ENCODE data around the gene CIBAR2.

CIBAR2 gene

DNA sequence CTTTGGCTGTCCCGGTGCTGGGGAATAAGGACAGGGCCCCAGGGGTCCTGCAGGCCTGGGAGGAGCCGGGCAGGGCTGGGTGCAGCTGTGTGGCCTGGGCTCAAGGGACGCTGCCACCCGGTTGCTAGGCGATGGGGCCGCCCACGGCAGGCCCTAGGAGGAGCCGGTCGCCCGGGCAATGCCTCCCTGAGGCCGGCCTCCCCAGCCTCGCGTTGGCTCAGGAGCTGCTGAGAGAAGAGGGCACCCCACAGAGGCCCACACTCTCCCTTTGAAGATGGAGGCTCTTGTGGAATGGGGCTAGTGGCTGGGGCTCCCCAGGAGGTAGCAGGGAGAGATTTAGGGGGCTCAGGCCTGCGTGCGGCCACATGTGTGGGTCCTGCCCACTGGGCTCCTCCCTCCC is at the start of gene CIBAR2:
TSS of gene CIBAR2 (minus strand) at position 109 of the 400 bp plus-strand sequence. CDS start 120 bp downstream, outside the sequence.
- in situ Hi-C loops (cut with MboI; ENCODE audit: low sequenced_read_pairs): no loop called here

- in situ Hi-C loops (cut with MboI; ENCODE audit: low sequenced_read_pairs): no loop called here
Measured at GRCh38 chr16:85159179-85159980, 47.1 kb upstream of the CIBAR2 start.

GRCh38 chr16:85158743-85159178 is 46.5 kb upstream of the CIBAR2 start:
- in situ Hi-C loops (cut with MboI; ENCODE audit: low sequenced_read_pairs): no loop called here

- in situ Hi-C loops (cut with MboI; ENCODE audit: low sequenced_read_pairs): no loop called here
Measured at GRCh38 chr16:85157813-85158742, 45.8 kb upstream of the CIBAR2 start.

DNA sequence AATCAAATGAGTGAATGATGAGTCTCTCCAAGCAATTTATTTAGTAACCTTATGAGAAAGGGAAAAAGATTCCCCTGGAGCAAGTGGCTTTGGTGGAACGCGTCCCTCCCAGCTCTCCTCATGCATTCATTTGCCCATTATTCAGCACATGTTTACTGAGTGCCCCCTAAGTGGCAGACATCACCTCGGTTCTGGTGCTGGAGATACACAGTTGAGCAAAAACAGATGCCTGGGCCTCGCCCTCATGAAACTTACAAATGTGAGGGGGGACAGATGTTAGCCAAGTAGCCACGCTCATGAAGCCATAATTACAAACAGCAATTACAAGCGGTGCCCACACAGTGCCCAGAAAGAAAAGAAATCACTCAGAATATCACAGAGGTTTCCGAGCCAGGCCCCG is 45.1 kb upstream of the CIBAR2 start:
- in situ Hi-C loops (cut with MboI; ENCODE audit: low sequenced_read_pairs): no loop called here

DNA sequence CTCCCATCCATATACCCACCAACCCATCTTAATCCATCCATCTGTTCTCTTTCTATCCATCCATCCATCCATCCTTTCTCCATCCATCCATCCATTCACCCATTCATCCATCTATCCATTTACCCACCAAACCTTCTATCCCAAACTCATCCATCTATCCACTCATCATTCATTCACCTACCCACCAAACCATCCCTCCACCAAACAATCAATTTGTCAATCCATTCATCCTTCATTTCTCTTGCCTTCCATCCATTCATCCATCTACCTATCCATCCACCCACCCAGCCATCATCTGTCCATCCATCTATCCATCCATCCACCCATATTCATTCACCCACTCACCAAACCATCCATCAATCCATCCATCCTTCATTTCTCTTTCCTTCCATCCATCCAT is 44.6 kb upstream of the CIBAR2 start:
- in situ Hi-C loops (cut with MboI; ENCODE audit: low sequenced_read_pairs): no loop called here

GRCh38 chr16:85156440-85156839 is 44.2 kb upstream of the CIBAR2 start:
- in situ Hi-C loops (cut with MboI; ENCODE audit: low sequenced_read_pairs): no loop called here

DNA sequence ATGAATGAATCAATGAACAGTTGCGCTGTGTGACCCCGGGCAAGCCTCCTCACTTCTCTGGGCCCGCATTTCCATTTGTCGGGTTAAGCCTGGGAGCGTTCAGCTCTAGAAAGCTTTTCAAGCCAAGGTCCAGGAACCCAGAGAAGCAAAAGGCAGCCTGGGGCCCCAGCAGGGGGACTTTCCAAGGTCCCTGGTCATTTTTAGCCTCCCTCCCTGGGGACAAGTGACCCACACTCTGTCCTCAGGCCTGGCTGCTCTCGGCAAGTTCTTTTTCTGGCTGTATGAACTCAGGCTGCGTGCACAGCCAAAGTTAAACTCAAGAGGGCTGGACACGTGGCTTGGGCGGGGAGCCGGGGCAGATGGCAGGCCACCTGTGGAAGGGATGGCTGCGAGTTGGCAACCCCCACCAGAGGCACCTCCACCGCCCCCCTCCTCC is 41.4 kb upstream of the CIBAR2 start:
- in situ Hi-C loops (cut with MboI; ENCODE audit: low sequenced_read_pairs): no loop called here

DNA sequence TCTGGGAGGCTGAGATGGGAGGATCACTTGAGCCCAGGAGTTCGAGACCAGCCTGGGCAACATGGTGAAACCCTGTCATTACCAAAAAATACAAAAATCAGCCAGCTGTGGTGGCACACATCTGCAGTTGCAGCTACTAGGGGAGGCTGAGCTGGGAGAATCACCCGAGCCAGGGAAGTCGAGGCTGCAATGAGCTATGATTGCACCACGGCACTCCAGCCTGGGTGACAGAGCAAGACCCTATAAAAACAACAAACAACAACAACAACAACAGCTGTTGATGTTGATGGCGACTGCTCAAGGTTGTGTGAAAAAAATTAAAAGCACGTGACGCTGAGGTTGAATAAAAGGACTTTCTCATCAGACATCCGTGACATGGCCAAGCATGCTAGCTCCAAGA is 40.8 kb upstream of the CIBAR2 start:
- in situ Hi-C loops (cut with MboI; ENCODE audit: low sequenced_read_pairs): no loop called here

DNA sequence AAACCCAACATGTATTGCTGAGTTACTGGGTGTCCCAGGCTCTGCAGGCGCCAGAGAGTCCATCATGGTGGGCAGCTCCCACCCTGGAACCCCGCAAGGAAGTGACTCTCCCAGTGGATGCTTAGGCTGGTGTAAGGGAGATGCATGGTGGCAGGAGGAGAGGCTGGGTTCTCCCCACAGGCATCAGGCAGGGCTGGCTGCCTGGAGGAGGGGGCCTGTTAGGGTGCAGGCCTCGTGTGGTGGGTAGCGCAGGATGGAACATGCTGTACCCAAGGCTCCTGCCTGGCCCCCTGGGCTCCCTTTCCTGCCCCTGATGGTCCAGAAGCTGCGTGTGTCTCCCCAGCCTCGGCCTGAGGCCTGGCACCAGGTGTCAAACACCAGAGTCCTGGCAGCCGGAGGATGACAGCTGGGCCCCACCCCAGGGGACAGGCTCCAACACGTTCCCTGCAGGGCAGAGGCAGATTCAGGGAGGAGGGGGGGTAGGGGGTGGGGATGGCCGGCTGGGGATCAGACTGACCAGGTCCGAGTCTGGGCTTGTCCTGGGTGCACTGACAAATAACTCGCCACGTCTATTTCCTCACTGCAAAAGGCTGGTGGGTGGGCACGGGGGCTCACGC is 40.2 kb upstream of the CIBAR2 start:
- in situ Hi-C loops (cut with MboI; ENCODE audit: low sequenced_read_pairs): no loop called here

DNA sequence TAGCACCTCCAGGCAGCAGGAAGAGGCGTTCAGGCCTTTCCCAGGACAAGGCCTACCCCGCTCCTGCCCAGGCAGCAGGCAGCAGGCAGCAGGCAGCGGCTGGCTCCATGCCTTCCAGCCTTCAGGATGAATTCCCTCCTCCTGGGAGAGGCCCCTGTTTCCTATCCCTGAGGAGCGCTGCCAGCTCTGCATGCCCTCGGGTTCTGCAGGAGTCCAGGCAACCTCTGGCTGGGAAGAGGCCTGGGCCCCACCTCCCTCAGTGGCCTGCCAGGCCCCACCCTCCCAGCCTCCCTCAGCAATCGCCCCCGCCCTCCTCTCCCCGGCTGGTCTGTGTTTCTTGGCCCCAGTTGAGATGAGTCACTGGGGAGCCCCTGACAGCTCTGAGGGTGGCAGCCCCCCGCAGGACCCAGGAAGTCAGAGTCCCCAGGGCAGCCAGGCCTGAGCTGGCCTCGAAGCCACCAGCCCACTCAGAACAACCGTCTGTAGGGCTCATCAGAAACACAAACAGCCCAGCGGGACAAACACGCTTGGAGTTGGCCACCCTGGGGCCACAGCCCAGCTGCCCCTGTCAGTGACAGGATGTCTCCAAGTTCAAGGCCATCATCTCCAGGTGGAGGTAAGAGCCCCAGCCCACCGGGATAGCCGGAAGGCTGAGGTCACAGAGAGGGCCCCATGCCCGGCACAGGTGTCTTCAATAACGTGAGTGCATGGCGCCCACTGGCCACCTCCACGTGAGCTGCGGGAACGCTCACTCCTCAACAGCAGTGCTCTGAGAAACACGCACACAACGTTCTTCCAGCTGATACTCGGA is 39.5 kb upstream of the CIBAR2 start:
- in situ Hi-C loops (cut with MboI; ENCODE audit: low sequenced_read_pairs): no loop called here

DNA sequence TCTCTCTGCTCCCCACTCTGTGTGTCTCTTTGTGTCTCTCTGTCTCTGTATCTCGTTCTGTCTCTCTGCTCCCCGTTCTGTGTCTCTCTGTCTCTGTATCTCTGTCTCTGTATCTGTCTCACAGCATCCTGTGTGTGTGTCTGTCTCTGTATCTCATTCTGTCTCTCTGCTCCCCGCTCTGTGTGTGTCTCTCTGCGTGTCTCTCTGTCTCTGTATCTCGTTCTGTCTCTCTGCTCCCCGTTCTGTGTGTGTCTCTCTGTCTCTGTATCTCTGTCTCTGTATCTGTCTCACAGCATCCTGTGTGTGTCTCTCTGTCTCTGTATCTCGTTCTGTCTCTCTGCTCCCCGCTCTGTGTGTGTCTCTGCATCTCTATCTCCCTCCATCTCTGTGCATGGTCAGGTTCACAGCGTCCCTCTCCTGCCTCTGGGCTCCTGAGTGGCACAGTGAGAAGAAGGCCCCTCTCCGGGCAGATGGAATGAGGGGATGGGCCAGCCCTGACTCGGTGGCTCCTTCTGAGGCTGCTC is 38.9 kb upstream of the CIBAR2 start:
- in situ Hi-C loops (cut with MboI; ENCODE audit: low sequenced_read_pairs): no loop called here

DNA sequence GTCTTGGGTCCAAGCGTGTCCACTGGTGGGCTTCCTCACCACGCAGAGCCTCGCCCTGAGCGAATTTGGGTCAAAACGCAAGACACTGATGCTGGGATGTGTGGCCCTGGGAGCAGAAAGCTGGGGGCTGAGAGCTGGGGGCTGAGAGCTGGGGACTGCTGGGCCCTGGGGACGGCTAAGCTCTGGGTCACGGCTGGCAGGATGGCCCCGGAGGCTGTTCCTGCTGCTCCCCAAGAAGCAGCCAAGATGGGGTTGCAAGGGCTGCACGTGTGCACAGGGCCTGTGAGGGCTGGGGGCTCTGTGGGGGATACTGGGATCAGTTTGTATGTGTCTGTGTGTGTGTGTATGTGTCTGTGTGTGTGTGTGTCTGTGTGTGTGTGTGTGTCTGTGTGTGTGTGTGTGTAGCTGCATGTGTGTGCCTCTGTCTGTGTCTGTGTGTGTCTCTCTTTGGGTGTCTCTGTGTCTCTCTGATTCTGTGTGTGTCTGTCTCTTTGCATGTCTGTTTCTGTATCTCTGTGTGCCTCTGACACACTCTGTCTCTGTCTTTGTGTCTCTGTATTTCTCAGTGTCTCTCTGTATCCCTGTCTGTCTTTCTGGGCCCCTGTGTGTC is 38.2 kb upstream of the CIBAR2 start:
- in situ Hi-C loops (cut with MboI; ENCODE audit: low sequenced_read_pairs): no loop called here

DNA sequence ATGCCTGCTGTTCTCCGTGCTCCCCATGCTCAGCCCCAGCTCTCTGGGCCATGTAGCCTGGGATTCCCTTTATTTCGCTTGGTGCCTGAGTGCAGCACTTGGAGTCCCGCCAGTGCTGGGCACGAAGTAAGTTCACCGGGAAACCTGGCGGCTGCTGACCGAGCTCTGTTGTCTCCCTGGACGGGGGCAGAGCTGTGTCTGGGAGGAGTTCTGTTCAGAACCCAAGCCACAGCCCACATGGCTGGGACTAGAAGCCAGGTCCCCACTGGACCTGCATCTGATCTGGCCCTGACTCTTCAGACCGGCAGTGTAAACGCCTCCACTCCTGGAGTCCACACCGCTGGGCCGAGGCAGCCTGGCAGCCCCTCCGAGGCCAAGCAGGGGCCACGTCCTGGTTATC is 37.5 kb upstream of the CIBAR2 start:
- in situ Hi-C loops (cut with MboI; ENCODE audit: low sequenced_read_pairs): no loop called here

DNA sequence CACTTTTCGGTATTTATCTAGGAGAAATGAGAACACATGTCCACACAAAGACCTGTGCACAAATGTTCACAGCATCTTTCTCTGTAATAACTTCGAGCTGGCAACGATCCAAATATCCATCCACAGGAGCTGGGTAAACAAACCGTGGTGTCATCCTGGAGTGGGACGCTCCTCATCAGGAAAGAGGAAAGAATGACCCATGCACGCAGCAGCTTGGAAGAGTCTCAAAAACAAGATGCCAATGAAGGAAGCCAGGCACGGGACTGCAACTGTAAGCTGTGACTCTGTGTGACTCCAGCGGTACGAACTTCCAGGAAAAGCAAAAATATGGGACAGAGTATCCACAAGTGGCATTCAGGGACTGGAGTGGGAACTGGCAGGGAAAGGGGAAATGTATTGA is 36.7 kb upstream of the CIBAR2 start:
- in situ Hi-C loops (cut with MboI; ENCODE audit: low sequenced_read_pairs): no loop called here

DNA sequence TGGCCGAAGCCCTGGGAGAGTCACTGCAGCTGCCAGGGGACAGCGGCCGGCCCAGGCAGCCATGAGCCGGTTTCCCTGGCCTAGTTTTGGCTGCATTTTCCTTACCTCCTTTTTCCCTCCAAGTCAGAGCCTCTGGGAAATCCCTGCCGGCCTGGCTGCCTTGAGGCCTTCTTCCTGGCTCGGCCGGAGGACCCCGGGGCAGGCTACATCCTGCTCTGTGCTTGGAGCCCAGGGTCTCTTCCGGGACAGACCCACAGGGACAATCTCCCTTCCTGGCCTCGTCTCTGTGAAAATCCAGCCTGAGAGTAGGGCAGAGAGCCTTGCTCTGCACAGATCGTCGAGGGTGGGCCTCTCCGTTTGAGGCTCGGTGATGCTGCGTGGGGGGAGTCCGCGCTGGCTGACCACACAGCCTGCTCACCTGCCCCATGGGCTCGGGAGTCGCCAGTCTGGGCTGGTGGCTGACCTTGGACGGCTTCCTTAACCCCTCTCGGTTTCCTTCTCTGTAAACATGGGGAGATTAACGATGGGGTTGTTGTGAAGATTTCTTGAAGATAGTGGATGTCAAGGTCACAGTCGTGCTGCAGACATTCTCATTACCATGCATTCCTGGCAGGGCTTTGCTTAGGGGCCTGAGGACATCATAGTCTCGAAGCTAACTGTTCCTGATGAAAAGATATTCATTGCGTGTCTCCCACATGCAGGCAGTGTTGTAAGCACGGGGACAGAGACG is 34.8 kb upstream of the CIBAR2 start:
- in situ Hi-C loops (cut with MboI; ENCODE audit: low sequenced_read_pairs): no loop called here

DNA sequence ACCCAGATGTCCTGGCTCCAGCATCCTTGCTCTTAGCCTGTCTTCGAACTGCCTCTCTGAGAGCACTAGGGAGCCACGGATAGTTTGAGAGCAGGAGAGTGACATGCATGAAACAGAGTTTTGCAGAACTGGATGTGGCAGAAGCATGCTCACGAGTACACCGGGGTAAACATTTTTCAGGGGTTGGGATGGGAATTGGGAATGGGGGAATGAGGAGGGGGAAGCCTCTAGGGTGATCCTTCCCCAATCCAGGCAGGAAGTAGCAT is 34.2 kb upstream of the CIBAR2 start:
- in situ Hi-C loops (cut with MboI; ENCODE audit: low sequenced_read_pairs): no loop called here

GRCh38 chr16:85145734-85146531 is 33.7 kb upstream of the CIBAR2 start:
- in situ Hi-C loops (cut with MboI; ENCODE audit: low sequenced_read_pairs): no loop called here

DNA sequence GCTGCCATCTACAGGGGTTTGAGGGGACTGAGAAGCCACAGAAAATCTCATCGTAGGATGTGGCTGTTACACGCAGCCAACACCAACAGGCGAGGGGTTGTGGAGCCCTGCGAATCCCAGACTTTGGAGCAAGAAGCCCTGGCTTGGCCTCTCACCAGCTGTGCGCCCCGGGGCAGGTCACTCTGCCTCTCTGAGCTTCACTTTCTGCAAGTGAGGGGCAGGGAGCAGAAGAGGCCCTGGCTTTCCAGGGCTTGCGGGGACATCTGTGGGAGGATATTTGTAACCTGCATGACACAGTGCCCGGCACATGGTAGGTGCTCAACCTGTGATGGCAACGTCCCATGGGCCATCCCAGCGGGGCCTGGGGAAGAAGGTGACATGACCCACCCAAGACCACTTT is 32.9 kb upstream of the CIBAR2 start:
- in situ Hi-C loops (cut with MboI; ENCODE audit: low sequenced_read_pairs): no loop called here

All from HL-60/S4 treated with phorbol 12-myristate 13-acetate at 8.2 ng/mL for 4 days and 3 days (cell line).